Right forelimb (tissue), 1 donor: ENCODE measurements around the gene GDF2.
A peak's percentile ranks its signal among the peaks of the same experiment; 100 is the strongest.

Experiments
- DNase-seq: peaks from one replicate; pipeline ENCODE4 v3.0.0-alpha.2; 2018

The GDF2 gene

GRCh38 chr10:47294057-47294456 lies 28.2 kb upstream of the GDF2 start:
- peak; percentile 16 for DNase-seq

GRCh38 chr10:47294501-47294900 lies 27.8 kb upstream of the GDF2 start:
- peak; percentile 15 for DNase-seq

- no peak for DNase-seq
These were observed 26.8 kb upstream of the GDF2 start for GRCh38 chr10:47295411-47295810.

- DNase-seq = peak; percentile 58
These were observed 25.9 kb upstream of the GDF2 start for GRCh38 chr10:47296156-47296894.

- DNase-seq = no peak
These were observed 25.3 kb upstream of the GDF2 start for GRCh38 chr10:47296941-47297340.

GRCh38 chr10:47297866-47298540 lies 24.3 kb upstream of the GDF2 start:
- no peak for DNase-seq

- no peak for DNase-seq
These were observed 23.5 kb upstream of the GDF2 start for GRCh38 chr10:47298715-47299114.

GRCh38 chr10:47299611-47300428 lies 22.4 kb upstream of the GDF2 start, which contains the start of gene GDF10:
GDF10 (plus strand) TSS chr10:47300197; CDS start chr10:47300652, 455 bp downstream.
- DNase-seq = peak; percentile 56

- peak; percentile 51 for DNase-seq
These were observed 21.8 kb upstream of the GDF2 start for GRCh38 chr10:47300429-47300931.

- no peak for DNase-seq
These were observed 20.4 kb upstream of the GDF2 start for GRCh38 chr10:47301833-47302232.

- DNase-seq = no peak
These were observed 19.1 kb upstream of the GDF2 start for GRCh38 chr10:47303105-47303504.

GRCh38 chr10:47303866-47304265 lies 18.4 kb upstream of the GDF2 start:
- no peak for DNase-seq

GRCh38 chr10:47305566-47305965 lies 16.7 kb upstream of the GDF2 start:
- DNase-seq = no peak

GRCh38 chr10:47306387-47307210 lies 15.7 kb upstream of the GDF2 start:
- no peak for DNase-seq

GRCh38 chr10:47307381-47307780 lies 14.9 kb upstream of the GDF2 start:
- DNase-seq = no peak

GRCh38 chr10:47308775-47309174 lies 13.5 kb upstream of the GDF2 start:
- no peak for DNase-seq

- DNase-seq = no peak
These were observed 12.7 kb upstream of the GDF2 start for GRCh38 chr10:47309408-47310089.

- no peak for DNase-seq
These were observed 12.2 kb upstream of the GDF2 start for GRCh38 chr10:47310090-47310505.

- DNase-seq = no peak
These were observed 10.9 kb upstream of the GDF2 start for GRCh38 chr10:47311193-47311931.

GRCh38 chr10:47311932-47312662 lies 10.2 kb upstream of the GDF2 start:
- DNase-seq = peak; percentile 89
